HG02870 (cell line): ENCODE data around the gene SYT11.

ENCODE experiments used
- ATAC-seq: cut with Tn5 transposase; IDR thresholded peaks from one replicate; pipeline ENCODE4 v1.9.1; 2021; ENCODE audit warnings: mild to moderate bottlenecking, moderate library complexity; ENCODE audit not compliant: unreplicated experiment

Gene SYT11

GRCh38 chr1:155934097-155934935, 74.9 kb downstream of the SYT11 start, which contains the start of gene KHDC4:
Gene KHDC4 (minus strand): TSS chr1:155934413. CDS start chr1:155934373, 40 bp downstream.
- ATAC-seq = peak; percentile 94
